ENCODE measurements around the gene MLYCD.

DNA sequence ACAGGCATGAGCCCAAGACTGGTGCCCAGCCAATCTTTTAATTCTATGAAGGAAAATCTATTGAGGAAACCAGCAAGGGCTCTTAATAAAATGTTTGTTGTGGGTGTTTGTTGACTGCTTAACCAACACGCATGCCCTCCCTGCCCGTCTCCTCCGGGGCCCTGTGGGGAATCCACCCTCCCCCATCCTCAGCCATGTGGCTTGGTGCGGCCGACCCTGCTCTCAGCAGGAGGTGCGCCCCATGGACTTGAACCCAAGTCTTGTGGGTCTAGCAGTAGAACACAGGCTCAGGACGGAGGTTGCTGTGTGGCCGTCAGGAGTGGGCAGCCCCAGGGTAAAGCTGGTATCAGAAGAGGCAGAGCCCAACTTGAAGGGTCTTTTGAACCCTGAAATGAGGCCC lies 45.1 kb upstream of the MLYCD start:
- TF ChIP-seq, protein P1, sequence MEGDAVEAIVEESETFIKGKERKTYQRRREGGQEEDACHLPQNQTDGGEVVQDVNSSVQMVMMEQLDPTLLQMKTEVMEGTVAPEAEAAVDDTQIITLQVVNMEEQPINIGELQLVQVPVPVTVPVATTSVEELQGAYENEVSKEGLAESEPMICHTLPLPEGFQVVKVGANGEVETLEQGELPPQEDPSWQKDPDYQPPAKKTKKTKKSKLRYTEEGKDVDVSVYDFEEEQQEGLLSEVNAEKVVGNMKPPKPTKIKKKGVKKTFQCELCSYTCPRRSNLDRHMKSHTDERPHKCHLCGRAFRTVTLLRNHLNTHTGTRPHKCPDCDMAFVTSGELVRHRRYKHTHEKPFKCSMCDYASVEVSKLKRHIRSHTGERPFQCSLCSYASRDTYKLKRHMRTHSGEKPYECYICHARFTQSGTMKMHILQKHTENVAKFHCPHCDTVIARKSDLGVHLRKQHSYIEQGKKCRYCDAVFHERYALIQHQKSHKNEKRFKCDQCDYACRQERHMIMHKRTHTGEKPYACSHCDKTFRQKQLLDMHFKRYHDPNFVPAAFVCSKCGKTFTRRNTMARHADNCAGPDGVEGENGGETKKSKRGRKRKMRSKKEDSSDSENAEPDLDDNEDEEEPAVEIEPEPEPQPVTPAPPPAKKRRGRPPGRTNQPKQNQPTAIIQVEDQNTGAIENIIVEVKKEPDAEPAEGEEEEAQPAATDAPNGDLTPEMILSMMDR (IDR thresholded peaks at IDR 0.05) = no peak
- TF ChIP-seq POLR2A (IDR thresholded peaks at IDR 0.05) = no peak

Measured in body of pancreas (tissue), 4 donors.